H9 (cell line): ENCODE data around the gene TMEM131. TPM values are rescaled to one million over a fixed set of nuclear protein-coding genes. Genes with fewer than 3 reads are reported as not detected.
A peak's percentile ranks its signal among the peaks of the same experiment; 100 is the strongest.

Experiments
- DNase-seq: peaks from one replicate; pipeline ENCODE4 v3.0.0-alpha.2; 2017
- H2AFZ ChIP-seq: one replicate; pipeline ENCODE4 v1.6.1; 2013; ENCODE audit warnings: mild to moderate bottlenecking, low read length, control low read depth, moderate library complexity
- H2AK5ac ChIP-seq: 2 replicates; pipeline ENCODE4 v1.6.1; 2013; ENCODE audit warnings: low read length, control low read depth, mixed read lengths; ENCODE audit not compliant: insufficient read length
- H2BK120ac ChIP-seq: one replicate; pipeline ENCODE4 v1.6.1; 2013; ENCODE audit warnings: low read depth, mild to moderate bottlenecking, low read length, control low read depth, inconsistent platforms; ENCODE audit not compliant: poor library complexity, severe bottlenecking
- H2BK12ac ChIP-seq: 2 replicates; pipeline ENCODE4 v1.6.1; 2013; ENCODE audit warnings: low read length, control low read depth, mixed read lengths, low read depth; ENCODE audit not compliant: insufficient read length
- H2BK15ac ChIP-seq: 2 replicates; pipeline ENCODE4 v1.6.1; 2013; ENCODE audit warnings: low read depth, low read length, control low read depth
- H2BK20ac ChIP-seq: one replicate; pipeline ENCODE4 v1.6.1; 2013; ENCODE audit warnings: low read depth, mild to moderate bottlenecking, low read length, control low read depth, inconsistent platforms; ENCODE audit not compliant: poor library complexity, severe bottlenecking
- H2BK5ac ChIP-seq: 2 replicates; pipeline ENCODE4 v1.6.1; 2013; ENCODE audit warnings: low read length, control low read depth, mixed read lengths; ENCODE audit not compliant: insufficient read length
- H3K14ac ChIP-seq: 2 replicates; pipeline ENCODE4 v1.6.1; 2013; ENCODE audit warnings: low read length, control low read depth; ENCODE audit not compliant: insufficient read depth
- H3K18ac ChIP-seq: 2 replicates; pipeline ENCODE4 v1.6.1; 2013; ENCODE audit warnings: low read depth, mild to moderate bottlenecking, mixed read lengths, low read length, control low read depth; ENCODE audit not compliant: insufficient read length
- H3K23ac ChIP-seq: 2 replicates; pipeline ENCODE4 v1.6.1; 2013; ENCODE audit warnings: low read length, control low read depth, mixed read lengths, low read depth; ENCODE audit not compliant: insufficient read length
- H3K23me2 ChIP-seq: 2 replicates; pipeline ENCODE4 v1.6.1; 2013; ENCODE audit warnings: low read depth, mild to moderate bottlenecking, mixed read lengths, low read length, control low read depth; ENCODE audit not compliant: insufficient read length, poor library complexity, severe bottlenecking
- H3K27ac ChIP-seq: 2 replicates; pipeline ENCODE4 v1.5.1; 2013; ENCODE audit warnings: low read length, control low read depth, mixed read lengths, low read depth; ENCODE audit not compliant: insufficient read length
- H3K27me3 ChIP-seq: 2 replicates; pipeline ENCODE4 v1.6.1; 2013; ENCODE audit warnings: low read length, control low read depth, inconsistent platforms; ENCODE audit not compliant: insufficient read depth
- H3K4ac ChIP-seq: 2 replicates; pipeline ENCODE4 v1.6.1; 2013; ENCODE audit warnings: low read depth, mild to moderate bottlenecking, control low read depth, inconsistent platforms, low read length, moderate library complexity
- H3K4me1 ChIP-seq: 2 replicates; pipeline ENCODE4 v1.6.1; 2013; ENCODE audit warnings: low read length, control low read depth, inconsistent platforms; ENCODE audit not compliant: insufficient read depth
- H3K4me2 ChIP-seq: 2 replicates; pipeline ENCODE4 v1.6.1; 2013; ENCODE audit warnings: low read length, control low read depth, mixed read lengths; ENCODE audit not compliant: insufficient read length, insufficient read depth
- H3K56ac ChIP-seq: 2 replicates; pipeline ENCODE4 v1.6.1; 2013; ENCODE audit warnings: low read depth, mild to moderate bottlenecking, mixed read lengths, low read length, control low read depth; ENCODE audit not compliant: insufficient read length
- H3K79me1 ChIP-seq: 2 replicates; pipeline ENCODE4 v1.6.1; 2013; ENCODE audit warnings: low read depth, mild to moderate bottlenecking, moderate library complexity, low read length, control low read depth, inconsistent platforms; ENCODE audit not compliant: insufficient read depth, poor library complexity, severe bottlenecking
- H3K79me2 ChIP-seq: 2 replicates; pipeline ENCODE4 v1.6.1; 2013; ENCODE audit warnings: low read length, control low read depth, inconsistent platforms; ENCODE audit not compliant: insufficient read depth
- H3K9ac ChIP-seq: 2 replicates; pipeline ENCODE4 v1.6.1; 2013; ENCODE audit warnings: low read length, control low read depth, mixed read lengths; ENCODE audit not compliant: insufficient read length; ENCODE audit errors: extremely low read depth
- H3K9me3 ChIP-seq: one replicate; pipeline ENCODE4 v1.6.1; 2013; ENCODE audit warnings: low read depth, low read length, inconsistent platforms; ENCODE audit not compliant: control insufficient read depth
- H3T11ph ChIP-seq: one replicate; pipeline ENCODE4 v1.6.1; 2013; ENCODE audit warnings: mild to moderate bottlenecking, low read length, control low read depth, inconsistent platforms
- H4K20me1 ChIP-seq: one replicate; pipeline ENCODE4 v1.6.1; 2013; ENCODE audit not compliant: control insufficient read depth, insufficient read length, insufficient read depth
- H4K5ac ChIP-seq: 2 replicates; pipeline ENCODE4 v1.6.1; 2013; ENCODE audit warnings: low read depth, mild to moderate bottlenecking, mixed read lengths, low read length, control low read depth; ENCODE audit not compliant: insufficient read length
- H4K8ac ChIP-seq: replicated peaks from 2 replicates; pipeline ENCODE4 v1.6.1; 2013; ENCODE audit warnings: low read length, control low read depth, mixed read lengths, low read depth; ENCODE audit not compliant: insufficient read length
- H4K91ac ChIP-seq: 2 replicates; pipeline ENCODE4 v1.6.1; 2013; ENCODE audit warnings: low read depth, mild to moderate bottlenecking, moderate library complexity, mixed read lengths, low read length, control low read depth; ENCODE audit not compliant: insufficient read length
- H3K27ac Mint-ChIP-seq, 3 experiments: 2 replicates in 2 of 3; 3 replicates in 1 of 3; pipeline ENCODE4 v1.8.0; 2020 to 2021; ENCODE audit warnings: mixed read lengths in 3 of 3, mild to moderate bottlenecking in 1 of 3, moderate library complexity in 1 of 3
- H3K27me3 Mint-ChIP-seq: 2 replicates; pipeline ENCODE4 v1.8.0; 2021; ENCODE audit warnings: low read depth, mild to moderate bottlenecking, moderate library complexity, mixed read lengths
- H3K36me3 Mint-ChIP-seq, 3 experiments: 2 replicates in 2 of 3; 3 replicates in 1 of 3; pipeline ENCODE4 v1.8.0; 2020 to 2021; ENCODE audit warnings: low read depth in 3 of 3, mixed read lengths in 3 of 3; ENCODE audit not compliant: insufficient read depth in 1 of 3
- H3K4me1 Mint-ChIP-seq, 2 experiments: 2 replicates each; pipeline ENCODE4 v1.8.0; 2020; ENCODE audit warnings: mixed read lengths in 2 of 2
- H3K4me3 Mint-ChIP-seq, 2 experiments: 2 replicates in 1 of 2; 3 replicates in 1 of 2; pipeline ENCODE4 v1.8.0; 2020 to 2021; ENCODE audit warnings: mild to moderate bottlenecking in 2 of 2, mixed read lengths in 2 of 2, moderate library complexity in 1 of 2
- H3K9me3 Mint-ChIP-seq, 2 experiments: 2 replicates in 1 of 2; 3 replicates in 1 of 2; pipeline ENCODE4 v1.8.0; 2020; ENCODE audit warnings: mild to moderate bottlenecking in 2 of 2, mixed read lengths in 2 of 2, moderate library complexity in 1 of 2
- CTCF ChIP-seq: fragments of 200-600 bp; sonication (generic); conservative IDR thresholded peaks from 3 replicates; pipeline ENCODE4 v1.8.0; 2021; ENCODE audit warnings: antibody characterized with exemption, mild to moderate bottlenecking
- WGBS: extraction: QIAGEN DNeasy Blood & Tissue Kit; methylation state at CpG from one replicate; pipeline ENCODE4 v1.1.7; 2013; ENCODE audit warnings: missing lambda C conversion rate, low lambda C conversion rate, mixed read lengths; ENCODE audit not compliant: insufficient read length; ENCODE audit errors: extremely low coverage; 5-methylcytosine and 5-hydroxymethylcytosine counted together
- total RNA-seq: library from RNA; stranded (reverse); gene quantifications from 2 replicates; pipeline ENCODE4 v1.2.1, GENCODE V29; 2021

The TMEM131 gene
- total RNA-seq, 1 experiment from 2014 or later, result 20.9 TPM

- Histone ChIP-seq H2AK5ac (no peak overlapping the region), H3K4ac (no peak overlapping the region), H3K27me3 (no peaks in the 10 kb centered on the region), H3K56ac (no peak overlapping the region), H3K18ac (no peak overlapping the region), H2BK15ac (no peak overlapping the region), H2BK20ac (no peak overlapping the region), H3K23ac (no peak overlapping the region), H3K9me3 (no peaks in the 10 kb centered on the region), H2BK5ac (no peak overlapping the region), H3K79me1 (no peaks in the 10 kb centered on the region), H4K5ac (no peak overlapping the region), H4K20me1 (no peaks in the 10 kb centered on the region), H4K8ac (no peak overlapping the region), H3K9ac (no peak overlapping the region), H2BK12ac (no peak overlapping the region), H3T11ph (no peak overlapping the region), H2AFZ (no peak overlapping the region), H3K4me2 (no peak overlapping the region), H3K79me2 (no peaks in the 10 kb centered on the region), H4K91ac (no peak overlapping the region), H2BK120ac (no peak overlapping the region), H3K14ac (no peak overlapping the region; the same call in 1 of the 2 replicates), H3K23me2 (no peaks in the 10 kb centered on the region), H3K4me1 (no peaks in the 10 kb centered on the region), H3K27ac (no peak overlapping the region)
- no peak for TF ChIP-seq CTCF
- WGBS, result no CpG with 5 or more reads among the region's 20 CpGs
- peak; percentile 25 for DNase-seq
- Mint-ChIP-seq H3K27ac (peak overlapping the region; percentile 19 to 46 (median 34); a peak in 1 of 7 replicates), H3K9me3 (no peaks in the 10 kb centered on the region; a peak in 1 of 5 replicates), H3K27me3 (peaks cover 8% of the 10 kb centered on the region), H3K4me3 (no peak overlapping the region), H3K36me3 (peaks cover 11 to 50% (median 44%) of the 10 kb centered on the region in 3 experiments), H3K4me1 (peaks cover 6 to 13% of the 10 kb centered on the region in 2 experiments; a peak in 3 of 4 replicates)
Measured at GRCh38 chr2:97763176-97763845, 232.4 kb downstream of the TMEM131 start.
